Stimulated activated CD4-positive, alpha-beta T cell treated with anti-CD3 and anti-CD28 coated beads, Interleukin-2, amount 100 ng/mL, for 48 hours (primary cell): Measurements from ENCODE around the gene AMY1A.
"Not testable (repeated sequence)": the region's sequence is repeated elsewhere in the genome, so short reads cannot be mapped to it uniquely, and the experiment has no call there.

Experiments used
- DNase-seq, 2 donors: peaks; one replicate each; pipeline ENCODE4 v3.0.0-alpha.2; 2020

AMY1A gene

DNA sequence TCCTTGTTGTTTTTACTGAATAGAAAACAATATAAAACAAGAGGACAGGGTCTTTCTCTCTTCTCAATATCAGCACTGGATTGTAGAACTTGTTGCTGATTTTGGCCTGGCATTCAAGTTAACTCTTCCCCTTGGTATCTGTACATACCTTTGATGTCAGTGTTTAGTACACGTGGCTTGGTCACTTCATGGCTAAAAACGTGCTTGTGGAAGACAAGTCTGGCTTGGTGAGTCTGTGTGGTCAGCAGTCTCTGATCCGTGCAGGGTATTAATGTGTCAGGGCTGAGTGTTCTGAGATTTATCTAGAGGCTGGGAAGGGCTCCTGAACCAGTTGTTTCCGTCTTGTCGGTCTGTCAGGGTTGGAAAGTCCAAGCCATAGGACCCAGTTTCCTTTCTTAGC lies at the start of gene AMY1A:
Gene AMY1A (plus strand): TSS at position 301 of the 400 bp plus-strand sequence. CDS start 571 bp downstream, outside the sequence.
- not testable (repeated sequence) for DNase-seq

DNA sequence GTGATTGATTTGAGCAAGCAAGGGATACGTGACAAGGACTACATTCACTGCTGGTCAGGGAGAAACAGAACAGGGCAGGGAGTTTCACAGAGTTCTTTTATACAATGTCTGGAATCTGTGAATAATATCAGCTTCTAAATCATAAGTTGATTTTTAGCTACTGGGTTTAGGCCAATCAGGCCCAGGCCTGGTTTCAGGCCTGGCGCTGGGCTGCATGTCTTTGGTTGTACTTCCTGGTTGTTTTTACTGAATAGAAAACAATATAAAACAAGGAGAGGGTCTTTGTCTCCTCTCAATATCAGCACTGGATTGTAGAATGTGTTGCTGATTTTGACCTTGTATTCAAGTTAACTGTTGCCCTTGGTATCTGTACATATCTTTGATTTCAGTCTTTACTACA lies 39.2 kb upstream of the AMY1A start:
- no peak for DNase-seq

DNA sequence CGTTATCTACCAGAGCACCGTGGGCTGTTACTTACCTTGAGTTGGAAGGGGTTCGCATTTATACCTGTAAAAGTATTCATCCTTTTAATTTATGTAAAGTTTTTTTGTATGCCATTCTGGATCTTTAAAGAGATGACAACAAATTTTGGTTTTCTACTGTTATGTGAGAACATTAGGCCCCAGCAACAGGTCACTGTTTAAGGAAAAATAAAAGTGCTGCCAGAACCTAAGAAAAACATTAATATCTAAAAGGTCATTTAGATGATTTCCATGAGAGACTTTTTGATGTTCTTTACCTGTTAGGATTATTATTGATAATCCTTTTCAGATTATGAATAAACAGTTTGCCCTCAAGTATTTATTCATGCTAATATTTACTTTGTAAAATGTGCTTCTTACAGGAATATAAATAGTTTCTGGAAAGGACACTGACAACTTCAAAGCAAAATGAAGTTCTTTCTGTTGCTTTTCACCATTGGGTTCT lies 38.5 kb upstream of the AMY1A start, which contains the start of gene AMY2A:
Gene AMY2A (plus strand): TSS at position 434 of the 484 bp plus-strand sequence. CDS start 14 bp downstream, at position 448.
- not testable (repeated sequence) for DNase-seq

DNA sequence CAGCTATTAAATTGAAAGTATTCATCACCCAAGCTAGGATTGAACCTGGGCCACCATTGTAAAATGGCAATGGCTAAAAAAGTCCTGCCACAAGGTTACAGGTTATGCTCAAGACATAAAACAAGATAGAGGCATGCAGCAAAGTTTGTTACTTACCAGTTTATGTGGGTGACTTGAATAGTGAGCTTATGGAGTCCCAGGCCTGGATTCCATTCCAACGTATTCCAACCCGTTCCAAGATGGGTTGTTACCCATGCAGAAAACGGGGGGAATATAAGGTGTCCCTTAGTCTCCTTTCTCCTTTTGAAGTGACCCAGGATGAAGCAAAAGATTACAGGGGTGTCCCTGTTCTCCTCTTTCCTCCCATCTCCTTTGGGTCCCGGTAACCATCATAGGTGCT lies 28.1 kb upstream of the AMY1A start:
- not testable (repeated sequence) for DNase-seq

DNA sequence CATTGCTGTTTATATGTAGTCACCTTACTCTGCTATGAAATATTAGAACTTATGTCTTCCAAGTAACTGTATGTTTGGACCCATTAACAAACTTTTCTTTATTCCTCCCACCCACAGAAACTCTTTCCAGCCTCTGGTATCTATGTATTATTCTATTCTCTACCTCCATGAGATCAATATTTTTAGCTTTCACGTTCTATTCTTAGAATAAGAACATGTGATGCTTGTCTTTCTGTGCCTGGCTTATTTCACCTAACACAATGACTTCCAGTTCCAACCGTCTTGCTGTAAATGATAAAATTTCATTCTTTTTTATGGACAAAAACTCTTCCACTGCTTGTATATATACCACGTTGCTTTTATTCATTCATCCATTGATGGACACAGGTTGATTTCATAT lies 14.4 kb upstream of the AMY1A start:
- DNase-seq, result not testable (repeated sequence)

DNA sequence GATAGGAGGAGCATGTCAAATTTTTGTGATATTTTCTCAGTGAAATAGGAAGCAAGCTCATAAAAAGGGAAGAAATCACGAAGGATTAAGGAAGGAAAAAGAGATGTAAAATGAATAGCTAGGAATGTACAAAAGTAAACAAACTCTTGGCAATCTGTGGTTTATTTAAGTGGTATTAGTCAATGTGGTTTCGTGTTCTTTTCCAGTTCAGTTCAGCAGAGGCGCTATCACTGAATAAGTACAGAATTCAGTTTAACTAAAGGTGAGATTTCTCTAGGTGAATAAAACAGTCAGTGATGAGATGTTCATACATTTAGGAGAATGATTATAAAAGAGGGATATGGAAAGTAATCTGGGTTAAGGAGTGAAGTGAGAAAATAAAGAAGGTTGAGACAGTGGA lies 11.7 kb upstream of the AMY1A start:
- not testable (repeated sequence) for DNase-seq

DNA sequence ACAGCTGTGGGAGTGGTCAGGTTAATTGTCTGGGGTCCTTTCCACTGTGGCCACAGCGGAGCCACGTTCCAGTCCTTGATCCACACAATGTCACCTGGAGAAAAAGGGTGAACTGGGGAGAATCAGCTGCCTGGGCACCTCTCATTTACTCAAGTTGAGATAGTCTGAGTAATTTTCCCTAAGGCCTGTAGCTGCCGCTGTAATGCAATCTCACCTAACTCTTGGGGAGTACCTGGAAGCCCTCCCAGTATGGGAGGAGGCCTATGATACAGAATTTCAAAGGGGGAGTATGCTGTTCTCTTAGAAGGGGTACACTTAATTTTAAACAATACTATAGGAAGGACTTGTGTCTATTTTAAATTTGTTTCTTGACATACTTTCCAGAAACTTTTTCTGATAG lies 5.3 kb upstream of the AMY1A start:
- not testable (repeated sequence) for DNase-seq

DNA sequence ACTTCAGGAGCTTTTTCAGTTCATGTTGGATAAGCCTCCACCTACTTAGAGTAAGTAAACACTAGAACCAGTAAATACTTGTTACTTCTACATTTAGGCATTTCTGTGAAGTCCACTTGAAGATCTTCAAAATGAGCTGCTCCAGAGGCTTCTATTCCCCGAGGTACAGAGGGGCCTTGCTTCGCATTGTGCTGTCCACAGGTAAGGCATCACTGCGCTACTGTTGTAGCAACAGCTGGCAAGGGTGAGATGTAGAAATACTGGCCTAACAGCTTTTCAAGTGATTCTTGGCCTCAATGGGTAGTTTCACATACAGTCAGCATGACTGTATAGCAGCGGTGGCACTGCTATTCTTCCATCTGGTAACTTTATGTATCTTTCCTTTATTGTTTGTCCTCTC lies 4.7 kb upstream of the AMY1A start:
- DNase-seq, result not testable (repeated sequence)

DNA sequence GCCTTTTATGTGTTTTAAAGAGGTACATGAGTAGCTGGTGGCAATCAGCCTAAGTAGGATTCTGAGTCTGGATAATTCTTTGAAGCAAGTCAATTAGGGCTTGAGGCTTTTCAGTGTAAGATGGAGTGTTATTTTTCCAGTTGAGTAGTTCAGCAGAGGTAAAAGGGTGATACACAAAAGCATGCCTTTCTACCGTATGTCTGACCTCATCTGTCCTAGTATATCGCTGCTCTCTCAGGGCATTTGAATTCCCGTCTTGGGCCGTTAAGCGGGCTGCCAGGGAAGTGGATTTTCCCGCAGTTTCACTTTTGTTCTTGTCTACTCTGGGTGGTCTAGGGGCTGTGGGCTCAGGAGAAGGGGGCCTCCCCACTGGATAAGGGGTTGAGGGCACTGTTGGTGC lies 1.4 kb upstream of the AMY1A start:
- DNase-seq, result not testable (repeated sequence)

DNA sequence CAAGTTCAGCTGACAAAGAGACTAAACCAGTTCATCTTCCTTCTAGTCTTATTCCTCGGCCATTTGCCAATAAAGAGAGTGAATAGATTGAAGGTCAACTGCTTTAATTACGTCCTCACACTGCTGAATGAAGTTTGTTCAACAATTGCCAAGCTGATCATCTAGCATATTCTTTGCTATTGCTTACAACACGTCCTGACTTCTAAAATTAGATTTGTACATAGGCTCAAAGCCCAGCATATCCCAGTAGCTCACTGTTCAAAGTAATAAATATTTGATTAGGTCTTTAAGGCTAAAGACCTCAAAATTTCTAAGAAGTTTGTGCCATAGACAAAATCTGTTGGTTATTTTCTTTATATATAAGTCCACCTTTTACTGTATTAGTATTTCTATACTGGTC lies 20.8 kb downstream of the AMY1A start:
- not testable (repeated sequence) for DNase-seq

DNA sequence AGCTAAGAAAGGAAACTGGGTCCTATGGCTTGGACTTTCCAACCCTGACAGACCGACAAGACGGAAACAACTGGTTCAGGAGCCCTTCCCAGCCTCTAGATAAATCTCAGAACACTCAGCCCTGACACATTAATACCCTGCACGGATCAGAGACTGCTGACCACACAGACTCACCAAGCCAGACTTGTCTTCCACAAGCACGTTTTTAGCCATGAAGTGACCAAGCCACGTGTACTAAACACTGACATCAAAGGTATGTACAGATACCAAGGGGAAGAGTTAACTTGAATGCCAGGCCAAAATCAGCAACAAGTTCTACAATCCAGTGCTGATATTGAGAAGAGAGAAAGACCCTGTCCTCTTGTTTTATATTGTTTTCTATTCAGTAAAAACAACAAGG lies 40.5 kb downstream of the AMY1A start, which contains the start of gene AMY1B:
Gene AMY1B (minus strand): TSS at position 101 of the 400 bp plus-strand sequence. CDS start 571 bp downstream, outside the sequence.
- DNase-seq, result not testable (repeated sequence)

DNA sequence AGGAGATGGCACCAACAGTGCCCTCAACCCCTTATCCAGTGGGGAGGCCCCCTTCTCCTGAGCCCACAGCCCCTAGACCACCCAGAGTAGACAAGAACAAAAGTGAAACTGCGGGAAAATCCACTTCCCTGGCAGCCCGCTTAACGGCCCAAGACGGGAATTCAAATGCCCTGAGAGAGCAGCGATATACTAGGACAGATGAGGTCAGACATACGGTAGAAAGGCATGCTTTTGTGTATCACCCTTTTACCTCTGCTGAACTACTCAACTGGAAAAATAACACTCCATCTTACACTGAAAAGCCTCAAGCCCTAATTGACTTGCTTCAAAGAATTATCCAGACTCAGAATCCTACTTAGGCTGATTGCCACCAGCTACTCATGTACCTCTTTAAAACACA lies 41.9 kb downstream of the AMY1A start:
- DNase-seq, result not testable (repeated sequence)

DNA sequence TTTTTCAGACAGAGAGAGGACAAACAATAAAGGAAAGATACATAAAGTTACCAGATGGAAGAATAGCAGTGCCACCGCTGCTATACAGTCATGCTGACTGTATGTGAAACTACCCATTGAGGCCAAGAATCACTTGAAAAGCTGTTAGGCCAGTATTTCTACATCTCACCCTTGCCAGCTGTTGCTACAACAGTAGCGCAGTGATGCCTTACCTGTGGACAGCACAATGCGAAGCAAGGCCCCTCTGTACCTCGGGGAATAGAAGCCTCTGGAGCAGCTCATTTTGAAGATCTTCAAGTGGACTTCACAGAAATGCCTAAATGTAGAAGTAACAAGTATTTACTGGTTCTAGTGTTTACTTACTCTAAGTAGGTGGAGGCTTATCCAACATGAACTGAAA lies 45.1 kb downstream of the AMY1A start:
- DNase-seq, result not testable (repeated sequence)

DNA sequence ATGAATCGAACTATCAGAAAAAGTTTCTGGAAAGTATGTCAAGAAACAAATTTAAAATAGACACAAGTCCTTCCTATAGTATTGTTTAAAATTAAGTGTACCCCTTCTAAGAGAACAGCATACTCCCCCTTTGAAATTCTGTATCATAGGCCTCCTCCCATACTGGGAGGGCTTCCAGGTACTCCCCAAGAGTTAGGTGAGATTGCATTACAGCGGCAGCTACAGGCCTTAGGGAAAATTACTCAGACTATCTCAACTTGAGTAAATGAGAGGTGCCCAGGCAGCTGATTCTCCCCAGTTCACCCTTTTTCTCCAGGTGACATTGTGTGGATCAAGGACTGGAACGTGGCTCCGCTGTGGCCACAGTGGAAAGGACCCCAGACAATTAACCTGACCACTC lies 45.7 kb downstream of the AMY1A start:
- DNase-seq, result not testable (repeated sequence)

DNA sequence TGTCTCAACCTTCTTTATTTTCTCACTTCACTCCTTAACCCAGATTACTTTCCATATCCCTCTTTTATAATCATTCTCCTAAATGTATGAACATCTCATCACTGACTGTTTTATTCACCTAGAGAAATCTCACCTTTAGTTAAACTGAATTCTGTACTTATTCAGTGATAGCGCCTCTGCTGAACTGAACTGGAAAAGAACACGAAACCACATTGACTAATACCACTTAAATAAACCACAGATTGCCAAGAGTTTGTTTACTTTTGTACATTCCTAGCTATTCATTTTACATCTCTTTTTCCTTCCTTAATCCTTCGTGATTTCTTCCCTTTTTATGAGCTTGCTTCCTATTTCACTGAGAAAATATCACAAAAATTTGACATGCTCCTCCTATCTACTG lies 52.1 kb downstream of the AMY1A start:
- not testable (repeated sequence) for DNase-seq

DNA sequence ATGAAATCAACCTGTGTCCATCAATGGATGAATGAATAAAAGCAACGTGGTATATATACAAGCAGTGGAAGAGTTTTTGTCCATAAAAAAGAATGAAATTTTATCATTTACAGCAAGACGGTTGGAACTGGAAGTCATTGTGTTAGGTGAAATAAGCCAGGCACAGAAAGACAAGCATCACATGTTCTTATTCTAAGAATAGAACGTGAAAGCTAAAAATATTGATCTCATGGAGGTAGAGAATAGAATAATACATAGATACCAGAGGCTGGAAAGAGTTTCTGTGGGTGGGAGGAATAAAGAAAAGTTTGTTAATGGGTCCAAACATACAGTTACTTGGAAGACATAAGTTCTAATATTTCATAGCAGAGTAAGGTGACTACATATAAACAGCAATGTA lies 54.8 kb downstream of the AMY1A start:
- DNase-seq, result not testable (repeated sequence)
